K562 treated with DMSO at 1 percent for 12 hours (cell line): ENCODE measurements around the gene ITGB3. TPM values are rescaled to one million over a fixed set of nuclear protein-coding genes. Genes with fewer than 3 reads are reported as not detected.

Source experiments
- total RNA-seq: library from RNA; unstranded; fragments of 300-600 nt; gene quantifications from 2 replicates; pipeline ENCODE4 v1.2.3, GENCODE V29; 2022; ENCODE audit not compliant: insufficient read depth

Gene ITGB3
- 0.81 TPM in 1 of 2 replicates, not detected in the other for total RNA-seq

DNA sequence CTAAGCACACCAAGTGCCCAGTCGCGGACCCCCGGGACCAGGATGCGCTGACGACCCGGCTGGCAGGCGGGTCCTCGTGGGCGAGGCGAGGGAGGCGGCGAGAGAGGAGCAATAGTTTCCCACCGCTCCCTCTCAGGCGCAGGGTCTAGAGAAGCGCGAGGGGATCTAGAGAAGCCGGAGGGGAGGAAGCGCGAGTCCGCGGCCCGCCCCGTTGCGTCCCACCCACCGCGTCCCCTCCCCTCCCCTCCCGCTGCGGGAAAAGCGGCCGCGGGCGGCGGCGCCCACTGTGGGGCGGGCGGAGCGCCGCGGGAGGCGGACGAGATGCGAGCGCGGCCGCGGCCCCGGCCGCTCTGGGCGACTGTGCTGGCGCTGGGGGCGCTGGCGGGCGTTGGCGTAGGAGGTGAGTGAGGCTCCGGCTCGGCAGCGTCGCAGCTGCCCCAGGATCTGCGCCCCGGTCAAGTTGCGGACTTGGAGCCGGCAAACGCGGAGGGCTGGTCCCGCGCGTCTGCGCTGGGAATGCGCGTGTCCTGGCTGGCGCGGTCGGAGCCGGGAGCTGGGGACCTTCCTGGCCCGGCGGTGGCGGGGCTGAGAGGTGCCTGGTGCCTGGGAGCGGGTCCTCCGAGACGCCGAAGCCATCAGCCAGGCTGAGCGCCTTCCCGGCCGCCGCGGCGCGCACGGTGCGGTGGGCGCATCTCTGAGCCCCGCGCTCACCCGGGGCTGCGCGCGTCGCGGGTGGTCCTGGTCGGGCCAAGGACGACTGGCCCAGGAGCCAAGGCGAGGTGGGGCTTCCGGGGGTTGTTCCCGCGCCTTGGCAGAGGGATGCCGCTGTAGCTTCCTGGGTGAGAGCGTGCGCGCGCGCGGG lies at the start of gene ITGB3:
Gene ITGB3 (plus strand): TSS at position 287 of the 862 bp plus-strand sequence. CDS start 35 bp downstream, at position 322.

DNA sequence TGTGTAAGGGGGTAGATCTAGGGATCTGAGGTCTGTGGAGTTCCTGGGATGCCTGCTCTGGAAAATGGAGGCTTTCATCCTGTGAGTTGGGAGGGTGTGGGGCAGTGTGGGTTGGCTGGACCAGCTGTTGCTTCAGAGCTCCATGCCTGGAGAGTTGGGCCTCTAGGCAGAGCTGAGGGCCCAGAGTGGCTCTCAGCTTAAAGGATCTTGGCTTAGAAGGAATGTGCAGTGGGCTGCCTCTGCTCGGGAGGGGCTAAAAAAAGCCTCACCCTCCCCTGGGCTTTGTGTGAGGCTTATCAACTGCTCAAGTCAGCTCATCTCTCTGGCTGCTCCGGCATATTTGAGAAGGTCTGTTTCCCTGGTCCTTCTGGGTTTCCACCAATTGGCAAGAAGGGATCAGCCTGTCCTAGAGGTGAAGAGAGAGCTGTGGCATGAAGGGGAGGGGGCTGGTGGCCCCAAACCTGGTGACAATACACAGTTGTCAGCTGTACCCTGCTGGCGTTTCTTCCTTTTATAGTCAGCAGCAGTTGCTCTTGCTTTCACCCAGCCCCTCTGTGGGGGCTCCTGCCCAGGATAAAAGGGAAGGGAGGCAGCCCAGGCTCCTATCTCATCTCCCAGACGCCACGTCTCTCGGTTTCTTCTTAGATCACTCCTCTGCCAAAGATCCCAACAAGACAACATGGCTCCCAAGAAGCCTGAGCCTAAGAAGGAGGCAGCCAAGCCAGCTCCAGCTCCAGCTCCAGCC lies 44.7 kb upstream of the ITGB3 start, which contains the start of gene MYL4:
Gene MYL4 (plus strand): TSS at position 605 of the 745 bp plus-strand sequence. CDS start 75 bp downstream, at position 680.

DNA sequence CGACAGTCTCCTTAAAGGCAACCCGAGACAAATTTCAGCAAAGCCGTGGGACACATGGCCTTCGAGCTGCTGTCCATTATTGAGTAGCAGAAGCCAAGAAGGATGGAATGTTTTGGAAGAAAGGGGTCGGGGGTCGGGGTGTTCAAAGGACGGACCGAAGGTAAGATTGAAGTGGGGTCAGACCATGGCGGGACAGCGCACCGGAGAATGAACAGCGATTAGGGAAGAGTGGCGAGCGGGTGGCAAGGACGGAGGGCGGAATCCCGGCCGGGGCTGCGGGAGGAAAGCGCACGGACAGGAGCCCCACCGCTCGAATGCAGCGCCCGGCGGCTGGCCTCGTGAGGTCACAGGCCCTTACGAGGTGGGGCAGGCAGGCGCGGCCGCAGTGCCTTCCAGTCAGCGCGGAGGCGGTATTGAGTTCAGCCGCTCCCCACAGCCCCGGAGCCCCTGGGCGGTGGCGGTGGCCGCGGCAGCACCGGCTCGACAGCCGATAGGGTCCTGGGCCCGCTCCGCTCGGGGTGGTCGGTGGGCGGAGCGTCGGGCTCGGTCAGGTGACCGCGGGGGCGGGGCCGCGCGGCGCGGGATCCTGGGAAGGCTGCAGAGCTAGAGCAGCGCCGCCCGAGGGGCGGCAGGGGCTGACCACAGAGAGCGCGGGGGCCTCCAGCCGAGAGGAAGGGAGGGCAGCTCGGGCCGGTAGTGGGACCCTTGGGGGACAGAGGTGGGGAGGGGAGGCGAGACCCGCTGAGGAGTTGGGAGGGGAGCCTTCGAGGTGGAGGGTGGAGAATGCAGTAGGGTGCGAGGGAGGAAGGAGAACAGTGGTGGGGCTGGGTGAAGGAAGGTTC lies 70.0 kb downstream of the ITGB3 start, which contains the start of gene EFCAB13:
Gene EFCAB13 (plus strand): TSS at position 574 of the 842 bp plus-strand sequence. CDS start 4,399 bp downstream, outside the sequence.

Other genes with a start within 250 kb of the ITGB3 start
- gene CDC27, start 64.5 kb upstream of the ITGB3 start, total RNA-seq: 25.9 and 44.3 TPM in 2 replicates
- gene MYL4, start 44.5 kb upstream of the ITGB3 start, total RNA-seq: 98.2 and 122 TPM in 2 replicates
- 1.3 TPM in 1 of 2 replicates, not detected in the other for gene EFCAB13, start 70.1 kb downstream of the ITGB3 start, total RNA-seq